Measurements from ENCODE around the gene DACH2.

The DACH2 gene

GRCh38 chrX:86329174-86329573 lies 180.9 kb downstream of the DACH2 start:
- no peak for DNase-seq

GRCh38 chrX:86348669-86349068 lies 200.4 kb downstream of the DACH2 start:
- no peak for DNase-seq

GRCh38 chrX:86349115-86349514 lies 200.9 kb downstream of the DACH2 start:
- no peak for DNase-seq

- no peak for DNase-seq
These were observed 221.8 kb downstream of the DACH2 start for GRCh38 chrX:86369847-86370630.

- DNase-seq: no peak
These were observed 222.7 kb downstream of the DACH2 start for GRCh38 chrX:86370927-86371326.

GRCh38 chrX:86379209-86379608 lies 231.0 kb downstream of the DACH2 start:
- DNase-seq: no peak

- DNase-seq: no peak
These were observed 235.7 kb downstream of the DACH2 start for GRCh38 chrX:86383681-86384540.

- no peak for DNase-seq
These were observed 259.1 kb downstream of the DACH2 start for GRCh38 chrX:86407371-86407770.

- DNase-seq: no peak
These were observed 273.5 kb downstream of the DACH2 start for GRCh38 chrX:86421771-86422170.

GRCh38 chrX:86436116-86436515 lies 287.9 kb downstream of the DACH2 start:
- DNase-seq: no peak

GRCh38 chrX:86455495-86455894 lies 307.2 kb downstream of the DACH2 start:
- DNase-seq: no peak

GRCh38 chrX:86460760-86461159 lies 312.5 kb downstream of the DACH2 start:
- no peak for DNase-seq

GRCh38 chrX:86504297-86504696 lies 356.0 kb downstream of the DACH2 start:
- no peak for DNase-seq

- no peak for DNase-seq
These were observed 359.1 kb downstream of the DACH2 start for GRCh38 chrX:86507331-86507730.

GRCh38 chrX:86579777-86580176 lies 431.5 kb downstream of the DACH2 start:
- DNase-seq: no peak

GRCh38 chrX:86604607-86605006 lies 456.4 kb downstream of the DACH2 start:
- DNase-seq: peak; percentile 33

GRCh38 chrX:86696951-86697350 lies 548.7 kb downstream of the DACH2 start:
- no peak for DNase-seq

GRCh38 chrX:86711531-86712180 lies 563.4 kb downstream of the DACH2 start:
- DNase-seq: no peak

GRCh38 chrX:86714441-86714840 lies 566.2 kb downstream of the DACH2 start:
- no peak for DNase-seq

GRCh38 chrX:86724277-86724676 lies 576.0 kb downstream of the DACH2 start:
- DNase-seq: no peak

GRCh38 chrX:86747091-86747490 lies 598.8 kb downstream of the DACH2 start:
- DNase-seq: no peak

- no peak for DNase-seq
These were observed 657.0 kb downstream of the DACH2 start for GRCh38 chrX:86805241-86805640.

GRCh38 chrX:86806786-86807185 lies 658.5 kb downstream of the DACH2 start:
- peak; percentile 23 for DNase-seq

- no peak for DNase-seq
These were observed 661.4 kb downstream of the DACH2 start for GRCh38 chrX:86809651-86810050.
